HepG2 (cell line): ENCODE results near the gene HK2. TPM values are rescaled to one million over a fixed set of nuclear protein-coding genes. Genes with fewer than 3 reads are reported as not detected.

Experiments
- ARNT2 ChIP-seq: sonication (generic); formaldehyde crosslinking; IDR thresholded peaks from 2 replicates; pipeline ENCODE4 v1.8.0; 2022; ENCODE audit warnings: mild to moderate bottlenecking, low read depth, missing genetic modification reagents, moderate library complexity
- ATM ChIP-seq: fragments of 450-650 bp; IDR thresholded peaks from 2 replicates; pipeline ENCODE4 v1.7.1; 2017; ENCODE audit warnings: mild to moderate bottlenecking, borderline replicate concordance
- ETV6 ChIP-seq: sonication (generic); formaldehyde crosslinking; conservative IDR thresholded peaks from 2 replicates; pipeline ENCODE4 v1.4.0; 2020; ENCODE audit warnings: missing genetic modification reagents
- FOXP1 ChIP-seq, 2 experiments: fragments of 450-650 bp in 1 of 2; IDR thresholded peaks; 2 replicates each; pipeline ENCODE4 v1.6.1; 2017 to 2018; ENCODE audit warnings: antibody characterized with exemption in 1 of 2
- GABPA ChIP-seq, 2 experiments: IDR thresholded peaks; 2 replicates each; pipeline ENCODE4 v1.6.1; 2011 to 2016; ENCODE audit warnings: low read depth in 2 of 2, low read length in 1 of 2, missing biosample characterization in 1 of 2, missing genetic modification characterization in 1 of 2
- NRL ChIP-seq: sonication (generic); formaldehyde crosslinking; IDR thresholded peaks from 2 replicates; pipeline ENCODE4 v1.5.0; 2020; ENCODE audit warnings: missing genetic modification reagents, mild to moderate bottlenecking, moderate library complexity, borderline replicate concordance
- POLR2G ChIP-seq: fragments of 200-400 bp; formaldehyde crosslinking; IDR thresholded peaks from 2 replicates; pipeline ENCODE4 v1.6.1; 2018; ENCODE audit warnings: mild to moderate bottlenecking, low read depth, low read length, moderate library complexity
- SPEN ChIP-seq: sonication (generic); formaldehyde crosslinking; IDR thresholded peaks from 2 replicates; pipeline ENCODE4 v1.5.1; 2020; ENCODE audit warnings: low read depth, mild to moderate bottlenecking, missing genetic modification reagents
- ZBTB26 ChIP-seq: IDR thresholded peaks from 2 replicates; pipeline ENCODE4 v1.6.1; 2016; ENCODE audit warnings: missing compliant biosample characterization, missing genetic modification reagents, borderline replicate concordance
- ZBTB4 ChIP-seq: sonication (generic); formaldehyde crosslinking; IDR thresholded peaks from 2 replicates; pipeline ENCODE4 v1.4.0; 2020; ENCODE audit warnings: missing genetic modification reagents, mild to moderate bottlenecking, borderline replicate concordance
- ZBTB7B ChIP-seq: sonication (generic); formaldehyde crosslinking; IDR thresholded peaks from 2 replicates; pipeline ENCODE4 v1.4.0; 2020; ENCODE audit warnings: missing genetic modification reagents
- ZNF136 ChIP-seq: sonication (generic); formaldehyde crosslinking; IDR thresholded peaks from 2 replicates; pipeline ENCODE4 v1.8.1; 2022; ENCODE audit warnings: low read depth, mild to moderate bottlenecking, moderate library complexity, missing genetic modification reagents
- ZNF205 ChIP-seq: IDR thresholded peaks from 2 replicates; pipeline ENCODE4 v1.6.1; 2018; ENCODE audit warnings: missing biosample characterization, missing genetic modification reagents
- ZNF274 ChIP-seq: sonication (generic); formaldehyde crosslinking; IDR thresholded peaks from 2 replicates; pipeline ENCODE4 v1.5.1; 2020; ENCODE audit warnings: mild to moderate bottlenecking, missing genetic modification reagents
- ZNF556 ChIP-seq: sonication (generic); formaldehyde crosslinking; IDR thresholded peaks from 2 replicates; pipeline ENCODE4 v1.4.0; 2020; ENCODE audit warnings: mild to moderate bottlenecking, missing genetic modification reagents, borderline replicate concordance
- ZNF589 ChIP-seq: sonication (generic); formaldehyde crosslinking; conservative IDR thresholded peaks from 2 replicates; pipeline ENCODE4 v1.8.0; 2022; ENCODE audit warnings: mild to moderate bottlenecking, moderate library complexity, missing genetic modification reagents
- ZNF670 ChIP-seq: sonication (generic); formaldehyde crosslinking; IDR thresholded peaks from 2 replicates; pipeline ENCODE4 v1.8.0; 2022; ENCODE audit warnings: mild to moderate bottlenecking, missing genetic modification reagents, borderline replicate concordance
- polyA plus RNA-seq, 8 experiments: library from polyadenylated mRNA; depleted of rRNA in 3 of 8; stranded (reverse) in 7 of 8; unstranded in 1 of 8; fragments of >200 nt; fragmentation: Illumina TruSeq in 4 of 8; extraction: Trizol in 4 of 8; gene quantifications; 2 replicates each; pipeline versions ENCODE4 v1.2.1 to v1.2.3, GENCODE V29; 2011 to 2016; ENCODE audit warnings: low read depth in 4 of 8, missing spikeins in 1 of 8, mixed read lengths in 1 of 8; ENCODE audit not compliant: insufficient read depth in 1 of 8
- total RNA-seq, 5 experiments: library from RNA; depleted of rRNA; stranded (reverse); fragments of >200 nt; fragmentation: Illumina TruSeq; extraction: Trizol; gene quantifications; 2 replicates each; pipeline ENCODE4 v1.2.3, GENCODE V29; 2016; ENCODE audit warnings: low read depth in 1 of 5
- TF ChIP-seq, protein P1 (sequence below): sonication (generic); formaldehyde crosslinking; IDR thresholded peaks from 2 replicates; pipeline ENCODE4 v1.9.0; 2021; ENCODE audit warnings: missing genetic modification reagents, borderline replicate concordance
- TF ChIP-seq, protein P2 (sequence below): IDR thresholded peaks from 2 replicates; pipeline ENCODE4 v1.6.1; 2016; ENCODE audit warnings: missing genetic modification reagents, missing compliant biosample characterization

The HK2 gene
- total and polyA plus RNA-seq, 2 of the 13 experiments (the other 11 are each of a cell fraction or from before 2014, with no cell fraction given): 13.2 to 101 TPM

DNA sequence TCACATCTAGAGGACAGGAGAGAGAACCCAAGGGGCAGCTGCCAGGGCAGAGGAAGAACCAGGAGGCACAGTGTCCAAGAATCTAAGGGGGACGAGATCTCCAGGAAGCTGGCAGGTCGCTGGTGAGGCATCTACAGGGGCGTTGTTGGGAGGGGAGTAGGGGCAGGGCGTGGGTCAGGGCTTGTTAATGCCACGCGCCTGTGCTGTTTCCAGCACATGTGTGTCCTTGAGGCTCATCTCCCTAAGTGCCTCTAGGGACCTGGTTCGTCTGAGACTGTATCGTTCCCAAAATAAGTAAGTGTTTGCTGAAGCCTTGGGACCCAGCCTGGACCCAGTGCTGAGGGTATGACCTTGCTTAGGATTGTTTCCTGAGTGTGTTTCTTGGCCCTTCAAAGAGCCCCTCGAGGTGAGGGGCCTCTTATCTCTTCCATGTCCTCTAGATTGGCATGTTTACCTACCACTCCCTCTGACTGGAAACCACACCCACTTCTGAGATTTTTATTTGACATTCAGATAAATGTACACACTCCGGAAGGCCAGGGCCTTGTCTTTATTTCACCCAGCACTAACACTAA lies 22.2 kb downstream of the HK2 start (continued):
- TF ChIP-seq ZNF205 (CRISPR knock-in tag) (peak; percentile 59; the same call in 1 of the 2 replicates), ZBTB7B (CRISPR knock-in tag) (peak; percentile 94), SPEN (no peak), ZNF274 (CRISPR knock-in tag) (peak; percentile 44; the same call in 1 of the 2 replicates), ZNF589 (no peak), ZBTB26 (peak; percentile 82), ATM (no peak), ZNF136 (CRISPR knock-in tag) (0 out of 2 replicates have a peak, but pooled peaks have one; percentile 17), NRL (CRISPR knock-in tag) (0 out of 2 replicates have a peak, but pooled peaks have one; percentile 50), ETV6 (CRISPR knock-in tag) (peak; percentile 80; the same call in 1 of the 2 replicates), POLR2G (peak; percentile 43), GABPA (IDR thresholded peaks at IDR 0.05; ENCODE audit: low read depth, low read length) (no peak), GABPA (CRISPR knock-in tag; IDR thresholded peaks at IDR 0.05; ENCODE audit: low read depth) (0 out of 2 replicates have a peak, but pooled peaks have one; percentile 37), ARNT2 (CRISPR knock-in tag) (peak; percentile 72), FOXP1 (IDR thresholded peaks at IDR 0.05) (no peak), FOXP1 (CRISPR knock-in tag; IDR thresholded peaks at IDR 0.05) (peak; percentile 92), ZNF670 (CRISPR knock-in tag) (no peak), ZBTB4 (CRISPR knock-in tag) (0 out of 2 replicates have a peak, but pooled peaks have one; percentile 55), ZNF556 (no peak)
- TF ChIP-seq, protein P1, sequence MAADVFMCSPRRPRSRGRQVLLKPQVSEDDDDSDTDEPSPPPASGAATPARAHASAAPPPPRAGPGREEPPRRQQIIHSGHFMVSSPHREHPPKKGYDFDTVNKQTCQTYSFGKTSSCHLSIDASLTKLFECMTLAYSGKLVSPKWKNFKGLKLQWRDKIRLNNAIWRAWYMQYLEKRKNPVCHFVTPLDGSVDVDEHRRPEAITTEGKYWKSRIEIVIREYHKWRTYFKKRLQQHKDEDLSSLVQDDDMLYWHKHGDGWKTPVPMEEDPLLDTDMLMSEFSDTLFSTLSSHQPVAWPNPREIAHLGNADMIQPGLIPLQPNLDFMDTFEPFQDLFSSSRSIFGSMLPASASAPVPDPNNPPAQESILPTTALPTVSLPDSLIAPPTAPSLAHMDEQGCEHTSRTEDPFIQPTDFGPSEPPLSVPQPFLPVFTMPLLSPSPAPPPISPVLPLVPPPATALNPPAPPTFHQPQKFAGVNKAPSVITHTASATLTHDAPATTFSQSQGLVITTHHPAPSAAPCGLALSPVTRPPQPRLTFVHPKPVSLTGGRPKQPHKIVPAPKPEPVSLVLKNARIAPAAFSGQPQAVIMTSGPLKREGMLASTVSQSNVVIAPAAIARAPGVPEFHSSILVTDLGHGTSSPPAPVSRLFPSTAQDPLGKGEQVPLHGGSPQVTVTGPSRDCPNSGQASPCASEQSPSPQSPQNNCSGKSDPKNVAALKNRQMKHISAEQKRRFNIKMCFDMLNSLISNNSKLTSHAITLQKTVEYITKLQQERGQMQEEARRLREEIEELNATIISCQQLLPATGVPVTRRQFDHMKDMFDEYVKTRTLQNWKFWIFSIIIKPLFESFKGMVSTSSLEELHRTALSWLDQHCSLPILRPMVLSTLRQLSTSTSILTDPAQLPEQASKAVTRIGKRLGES: peak; percentile 40; the same call in 1 of the 2 replicates
- TF ChIP-seq, protein P2, sequence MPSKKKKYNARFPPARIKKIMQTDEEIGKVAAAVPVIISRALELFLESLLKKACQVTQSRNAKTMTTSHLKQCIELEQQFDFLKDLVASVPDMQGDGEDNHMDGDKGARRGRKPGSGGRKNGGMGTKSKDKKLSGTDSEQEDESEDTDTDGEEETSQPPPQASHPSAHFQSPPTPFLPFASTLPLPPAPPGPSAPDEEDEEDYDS: no peak
